Measurements from ENCODE around the gene STX10. TPM values are rescaled to one million over a fixed set of nuclear protein-coding genes. Genes with fewer than 3 reads are reported as not detected.
A peak's percentile ranks its signal among the peaks of the same experiment; 100 is the strongest.

STX10 gene
- total RNA-seq, 1 experiment from 2014 or later = 63.3 TPM

DNA sequence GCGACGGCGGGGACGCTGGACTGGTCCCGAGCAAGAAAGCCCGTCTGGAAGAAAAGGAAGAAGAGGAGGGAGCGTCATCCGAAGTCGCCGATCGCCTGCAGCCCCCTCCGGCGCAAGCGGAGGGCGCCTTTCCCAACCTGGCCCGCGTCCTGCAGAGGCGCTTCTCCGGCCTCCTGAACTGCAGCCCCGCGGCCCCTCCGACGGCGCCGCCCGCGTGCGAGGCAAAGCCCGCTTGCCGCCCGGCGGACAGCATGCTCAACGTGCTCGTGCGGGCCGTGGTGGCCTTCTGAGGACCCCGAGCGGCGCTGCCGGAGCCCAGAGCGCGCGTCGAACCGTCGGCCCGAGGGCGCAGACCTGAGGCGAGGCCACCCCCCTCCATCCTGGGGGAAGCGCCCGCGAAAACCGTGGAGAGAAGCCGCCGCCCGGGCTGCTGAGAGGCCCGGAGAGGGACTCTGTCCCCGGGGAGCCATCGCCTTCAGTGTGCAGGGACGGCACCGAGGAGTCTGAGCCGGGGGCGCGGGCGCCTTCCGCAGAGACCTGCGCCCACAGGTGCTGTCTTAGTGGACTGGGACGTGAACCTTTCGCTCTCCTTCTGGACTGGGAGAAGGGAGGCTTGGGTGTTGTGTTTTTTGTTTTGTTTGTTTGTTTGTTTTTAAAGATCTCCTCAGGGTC lies 3.5 kb upstream of the STX10 start:
- Histone ChIP-seq H3K4me3 (ENCODE audit: low read depth, low read length, poor library complexity, severe bottlenecking) (peak overlapping the region; percentile 79), H3K36me3 (ENCODE audit: insufficient read depth, low read length, poor library complexity, severe bottlenecking) (peaks cover 17% of the 10 kb centered on the region), H3K9me3 (ENCODE audit: low read depth, low read length, poor library complexity, severe bottlenecking) (no peaks in the 10 kb centered on the region), H3K27ac (ENCODE audit: low read depth, low read length, poor library complexity, severe bottlenecking) (peak overlapping the region; percentile 100), H3K4me1 (ENCODE audit: insufficient read depth, low read length, poor library complexity, severe bottlenecking) (peaks cover 19% of the 10 kb centered on the region), H3K27me3 (replicated peaks; ENCODE audit: insufficient read depth, low read depth, low read length, poor library complexity) (no peaks in the 10 kb centered on the region)
- intact Hi-C loops (cut with micrococcal nuclease; ENCODE audit: unreplicated experiment) = no loop called here
- POLR2A ChIA-PET (ENCODE audit: low non-redundant PET) = interaction anchor here (1.7 kb wide), 1 partner anchor 36 kb away, joined by 6 read pairs; the partner anchor contains the start of gene NACC1
- CTCF ChIA-PET = no interaction called here
- no TSS peak for BruUV-seq (replicated peaks)
- peak; percentile 63 for DNase-seq (ENCODE audit: low spot score)
- TF ChIP-seq, protein P1, sequence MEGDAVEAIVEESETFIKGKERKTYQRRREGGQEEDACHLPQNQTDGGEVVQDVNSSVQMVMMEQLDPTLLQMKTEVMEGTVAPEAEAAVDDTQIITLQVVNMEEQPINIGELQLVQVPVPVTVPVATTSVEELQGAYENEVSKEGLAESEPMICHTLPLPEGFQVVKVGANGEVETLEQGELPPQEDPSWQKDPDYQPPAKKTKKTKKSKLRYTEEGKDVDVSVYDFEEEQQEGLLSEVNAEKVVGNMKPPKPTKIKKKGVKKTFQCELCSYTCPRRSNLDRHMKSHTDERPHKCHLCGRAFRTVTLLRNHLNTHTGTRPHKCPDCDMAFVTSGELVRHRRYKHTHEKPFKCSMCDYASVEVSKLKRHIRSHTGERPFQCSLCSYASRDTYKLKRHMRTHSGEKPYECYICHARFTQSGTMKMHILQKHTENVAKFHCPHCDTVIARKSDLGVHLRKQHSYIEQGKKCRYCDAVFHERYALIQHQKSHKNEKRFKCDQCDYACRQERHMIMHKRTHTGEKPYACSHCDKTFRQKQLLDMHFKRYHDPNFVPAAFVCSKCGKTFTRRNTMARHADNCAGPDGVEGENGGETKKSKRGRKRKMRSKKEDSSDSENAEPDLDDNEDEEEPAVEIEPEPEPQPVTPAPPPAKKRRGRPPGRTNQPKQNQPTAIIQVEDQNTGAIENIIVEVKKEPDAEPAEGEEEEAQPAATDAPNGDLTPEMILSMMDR (conservative IDR thresholded peaks at IDR 0.05; ENCODE audit: low read depth, low read length) = no peak
- no peak for TF ChIP-seq EZH2 (IDR thresholded peaks at IDR 0.05; ENCODE audit: borderline replicate concordance, low read depth, low read length, poor library complexity, severe bottlenecking)

DNA sequence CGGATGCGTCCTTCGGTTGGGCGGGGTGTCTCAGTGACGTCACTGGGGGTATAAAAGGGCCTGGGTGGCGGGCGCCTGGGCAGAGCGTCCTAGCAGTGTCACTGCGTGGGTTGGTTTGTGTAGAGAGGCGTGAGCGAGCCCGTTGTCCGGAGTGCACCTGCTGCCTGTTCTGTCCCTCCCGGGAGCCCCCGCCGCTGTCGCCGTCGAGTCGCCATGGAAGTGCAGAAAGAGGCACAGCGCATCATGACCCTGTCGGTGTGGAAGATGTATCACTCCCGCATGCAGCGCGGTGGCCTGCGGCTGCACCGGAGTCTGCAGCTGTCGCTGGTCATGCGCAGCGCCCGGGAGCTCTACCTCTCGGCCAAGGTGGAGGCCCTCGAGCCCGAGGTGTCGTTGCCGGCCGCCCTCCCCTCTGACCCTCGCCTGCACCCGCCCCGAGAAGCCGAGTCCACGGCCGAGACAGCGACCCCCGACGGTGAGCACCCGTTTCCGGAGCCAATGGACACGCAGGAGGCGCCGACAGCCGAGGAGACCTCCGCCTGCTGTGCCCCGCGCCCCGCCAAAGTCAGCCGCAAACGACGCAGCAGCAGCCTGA lies 2.9 kb upstream of the STX10 start:
- no peaks in the 10 kb centered on the region for H3K27me3 ChIP-seq (replicated peaks; ENCODE audit: insufficient read depth, low read depth, low read length, poor library complexity)
- H3K27ac ChIP-seq (ENCODE audit: low read depth, low read length, poor library complexity, severe bottlenecking) = peak overlapping the region; percentile 100
- intact Hi-C loops (cut with micrococcal nuclease; ENCODE audit: unreplicated experiment) = no loop called here
- no peaks in the 10 kb centered on the region for H3K9me3 ChIP-seq (ENCODE audit: low read depth, low read length, poor library complexity, severe bottlenecking)
- TF ChIP-seq EZH2 (IDR thresholded peaks at IDR 0.05; ENCODE audit: borderline replicate concordance, low read depth, low read length, poor library complexity, severe bottlenecking) = no peak
- TF ChIP-seq, protein P1 (conservative IDR thresholded peaks at IDR 0.05; ENCODE audit: low read depth, low read length) = peak; percentile 44
- peaks cover 17% of the 10 kb centered on the region for H3K36me3 ChIP-seq (ENCODE audit: insufficient read depth, low read length, poor library complexity, severe bottlenecking)
- POLR2A ChIA-PET (ENCODE audit: low non-redundant PET) = interaction anchor here (0.7 to 1.7 kb wide), 5 partner anchors 9 to 176 kb away, joined by 3 to 13 read pairs (median 4); partner anchors contain the start of gene NACC1
- TSS peak; percentile 75 for BruUV-seq (replicated peaks)
- H3K4me3 ChIP-seq (ENCODE audit: low read depth, low read length, poor library complexity, severe bottlenecking) = peak overlapping the region; percentile 79
- no peak for DNase-seq (ENCODE audit: low spot score)
- CTCF ChIA-PET = interaction anchor here (0.9 to 1.4 kb wide), 2 partner anchors 42 to 109 kb away, joined by 5 to 9 read pairs; no protein-coding TSS in a partner anchor
- H3K4me1 ChIP-seq (ENCODE audit: insufficient read depth, low read length, poor library complexity, severe bottlenecking) = peaks cover 19% of the 10 kb centered on the region

DNA sequence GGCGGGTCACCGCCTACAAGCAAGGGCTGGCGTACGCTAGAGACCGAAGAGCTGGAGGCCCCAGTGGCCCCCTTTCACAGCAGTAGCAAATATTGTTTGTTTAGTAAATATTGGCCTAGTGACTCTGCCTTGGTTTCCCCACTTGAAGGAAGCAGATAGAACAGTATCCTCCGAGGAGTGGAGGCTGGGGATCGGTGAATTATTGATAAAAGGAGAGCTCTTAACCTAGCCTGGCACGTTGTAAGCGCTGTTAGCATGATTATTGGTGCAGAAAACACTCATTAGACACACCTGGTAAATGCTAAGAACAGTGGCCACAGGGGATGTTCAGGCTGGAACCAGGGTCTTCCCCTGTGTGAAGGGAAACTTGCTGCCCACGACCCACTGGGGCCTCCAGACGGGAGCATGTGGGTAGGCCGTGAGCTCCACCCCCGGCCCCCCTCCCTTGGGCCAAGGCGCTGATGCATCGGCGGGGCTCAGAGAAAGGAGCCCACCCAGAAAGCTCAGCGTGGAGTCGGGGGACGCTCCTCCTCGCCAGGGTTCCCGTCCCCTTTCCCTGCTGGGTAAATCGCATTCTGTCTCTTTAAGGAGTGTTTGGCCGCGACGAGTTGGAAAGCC lies 2.3 kb upstream of the STX10 start:
- intact Hi-C loops (cut with micrococcal nuclease; ENCODE audit: unreplicated experiment) = no loop called here
- POLR2A ChIA-PET (ENCODE audit: low non-redundant PET) = interaction anchor here (0.7 to 1.7 kb wide), 5 partner anchors 9 to 175 kb away, joined by 3 to 13 read pairs (median 4); partner anchors contain the start of gene NACC1
- CTCF ChIA-PET = interaction anchor here (0.9 to 1.4 kb wide), 2 partner anchors 42 to 110 kb away, joined by 5 to 9 read pairs; no protein-coding TSS in a partner anchor
- H3K27ac ChIP-seq (ENCODE audit: low read depth, low read length, poor library complexity, severe bottlenecking) = peak overlapping the region; percentile 100
- peaks cover 19% of the 10 kb centered on the region for H3K4me1 ChIP-seq (ENCODE audit: insufficient read depth, low read length, poor library complexity, severe bottlenecking)
- H3K9me3 ChIP-seq (ENCODE audit: low read depth, low read length, poor library complexity, severe bottlenecking) = no peaks in the 10 kb centered on the region
- H3K4me3 ChIP-seq (ENCODE audit: low read depth, low read length, poor library complexity, severe bottlenecking) = peak overlapping the region; percentile 79
- peak; percentile 99 for DNase-seq (ENCODE audit: low spot score)
- no TSS peak for BruUV-seq (replicated peaks)
- TF ChIP-seq, protein P1 (conservative IDR thresholded peaks at IDR 0.05; ENCODE audit: low read depth, low read length) = no peak
- TF ChIP-seq EZH2 (IDR thresholded peaks at IDR 0.05; ENCODE audit: borderline replicate concordance, low read depth, low read length, poor library complexity, severe bottlenecking) = no peak
- H3K36me3 ChIP-seq (ENCODE audit: insufficient read depth, low read length, poor library complexity, severe bottlenecking) = peaks cover 17% of the 10 kb centered on the region
- no peaks in the 10 kb centered on the region for H3K27me3 ChIP-seq (replicated peaks; ENCODE audit: insufficient read depth, low read depth, low read length, poor library complexity)

All from A673 (cell line).